DMS 273 (cell line): ENCODE data around the gene CXCR4.
"Not testable (repeated sequence)": the region's sequence is repeated elsewhere in the genome, so short reads cannot be mapped to it uniquely, and the experiment has no call there.

Experiments used
- DNase-seq: peaks from one replicate; lab custom pipeline; 2025; ENCODE audit not compliant: unreplicated experiment; lab: John Stamatoyannopoulos, UW

CXCR4 gene

DNA sequence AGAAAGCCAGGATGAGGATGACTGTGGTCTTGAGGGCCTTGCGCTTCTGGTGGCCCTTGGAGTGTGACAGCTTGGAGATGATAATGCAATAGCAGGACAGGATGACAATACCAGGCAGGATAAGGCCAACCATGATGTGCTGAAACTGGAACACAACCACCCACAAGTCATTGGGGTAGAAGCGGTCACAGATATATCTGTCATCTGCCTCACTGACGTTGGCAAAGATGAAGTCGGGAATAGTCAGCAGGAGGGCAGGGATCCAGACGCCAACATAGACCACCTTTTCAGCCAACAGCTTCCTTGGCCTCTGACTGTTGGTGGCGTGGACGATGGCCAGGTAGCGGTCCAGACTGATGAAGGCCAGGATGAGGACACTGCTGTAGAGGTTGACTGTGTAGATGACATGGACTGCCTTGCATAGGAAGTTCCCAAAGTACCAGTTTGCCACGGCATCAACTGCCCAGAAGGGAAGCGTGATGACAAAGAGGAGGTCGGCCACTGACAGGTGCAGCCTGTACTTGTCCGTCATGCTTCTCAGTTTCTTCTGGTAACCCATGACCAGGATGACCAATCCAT is 2.7 kb downstream of the CXCR4 start:
- DNase-seq = no peak

DNA sequence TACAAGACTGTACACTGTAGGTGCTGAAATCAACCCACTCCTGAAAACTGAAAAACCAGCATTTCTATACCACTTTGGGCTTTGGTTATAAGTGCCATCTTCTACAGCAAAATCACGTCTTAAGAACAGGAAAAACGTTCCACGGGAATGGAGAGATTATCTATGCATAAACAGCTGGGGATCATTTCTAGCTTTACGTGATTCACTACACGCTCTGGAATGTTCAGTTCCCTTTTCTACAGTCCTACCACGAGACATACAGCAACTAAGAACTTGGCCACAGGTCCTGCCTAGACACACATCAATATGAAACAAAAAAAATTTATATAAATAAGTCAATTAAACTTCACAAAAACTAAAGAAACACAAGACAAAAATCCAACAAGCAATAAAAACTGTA is 3.6 kb downstream of the CXCR4 start:
- no peak for DNase-seq

- DNase-seq = no peak
These were observed 4.6 kb downstream of the CXCR4 start for GRCh38 chr2:136113209-136113971.

DNA sequence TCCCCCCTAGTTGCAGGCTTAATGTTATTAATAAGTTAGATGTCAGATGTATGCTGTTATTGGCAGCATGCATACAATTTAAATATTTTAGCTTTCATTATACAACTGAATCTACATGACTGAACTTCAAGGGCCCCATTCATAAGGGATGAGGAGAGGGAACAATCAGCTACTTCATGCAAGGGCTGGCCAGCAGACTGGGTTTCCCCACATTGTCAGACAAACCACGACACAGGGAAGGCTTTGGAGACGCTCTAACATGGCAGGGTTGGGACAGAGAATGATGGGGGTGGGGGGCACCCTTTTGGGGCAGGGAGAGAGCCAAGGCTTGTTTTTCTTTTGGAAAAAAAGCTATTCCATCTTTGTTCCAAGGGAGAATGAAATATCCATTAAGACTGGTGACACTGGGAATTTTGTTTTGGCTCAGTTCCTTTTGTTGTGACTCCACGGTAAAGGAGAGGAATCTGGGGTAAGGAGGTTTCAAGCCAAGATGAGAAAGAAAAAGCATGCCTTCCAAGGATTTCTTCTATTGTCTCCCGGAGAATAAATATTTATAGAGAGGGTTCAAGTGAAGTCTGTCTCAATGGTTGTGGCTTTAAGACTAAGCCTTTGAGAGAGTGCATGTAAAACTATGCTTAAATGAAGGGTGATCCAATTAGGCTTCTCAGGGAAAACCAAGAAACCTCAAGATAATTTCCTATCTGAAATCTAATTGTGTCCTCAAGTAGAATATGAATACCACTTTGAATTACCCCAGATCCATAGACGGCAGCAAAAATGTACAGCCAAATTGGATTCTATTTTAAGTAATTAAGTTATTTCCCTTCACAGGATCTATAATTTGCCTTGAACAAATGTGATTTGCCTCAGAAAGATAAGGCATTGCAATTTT is 5.4 kb downstream of the CXCR4 start:
- no peak for DNase-seq

- DNase-seq = no peak
These were observed 6.2 kb downstream of the CXCR4 start for GRCh38 chr2:136111711-136112110.

- DNase-seq = no peak
These were observed 7.4 kb downstream of the CXCR4 start for GRCh38 chr2:136110526-136110925.

DNA sequence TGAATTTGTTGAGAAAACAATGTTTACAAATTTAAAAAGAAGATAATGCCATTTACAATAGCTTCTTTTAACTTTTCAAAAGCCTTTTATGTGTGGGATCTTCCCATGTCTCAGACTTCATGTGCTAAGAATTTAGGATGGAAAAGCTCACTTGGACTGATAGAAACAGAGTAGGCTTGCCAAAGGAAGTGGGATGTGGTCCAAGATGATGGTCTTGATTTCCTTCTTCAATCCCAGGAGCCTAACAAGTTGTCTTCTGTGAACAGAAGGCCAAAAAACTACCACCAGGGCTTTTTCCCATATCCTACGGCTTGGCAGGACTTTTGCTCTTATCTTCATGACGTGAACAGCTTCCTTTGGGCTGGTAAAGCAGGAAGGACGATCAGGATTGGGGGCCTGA is 9.5 kb downstream of the CXCR4 start:
- no peak for DNase-seq

GRCh38 chr2:136107051-136108033 is 10.6 kb downstream of the CXCR4 start:
- no peak for DNase-seq

- no peak for DNase-seq
These were observed 11.4 kb downstream of the CXCR4 start for GRCh38 chr2:136106505-136106904.

DNA sequence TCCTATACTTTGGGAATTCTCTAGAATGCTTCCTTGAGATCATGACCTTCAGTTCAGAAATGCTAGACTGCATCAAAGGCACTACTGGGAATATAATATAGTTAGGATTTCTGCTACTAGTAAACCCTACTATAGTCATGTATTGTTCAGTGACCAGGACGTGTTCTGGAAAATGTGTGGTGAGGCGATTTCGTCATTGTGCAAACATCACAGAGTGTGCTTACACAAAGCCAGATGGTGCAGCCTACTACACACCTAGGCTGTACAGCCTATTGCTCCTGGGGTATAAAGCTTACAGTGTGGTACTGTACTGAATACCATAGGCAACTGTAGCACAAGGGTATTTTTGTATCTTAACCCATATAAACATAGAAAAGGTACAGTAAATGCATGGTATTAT is 13.0 kb downstream of the CXCR4 start:
- no peak for DNase-seq

GRCh38 chr2:136101042-136101441 is 16.9 kb downstream of the CXCR4 start:
- no peak for DNase-seq

GRCh38 chr2:136098441-136098840 is 19.5 kb downstream of the CXCR4 start:
- DNase-seq = no peak

DNA sequence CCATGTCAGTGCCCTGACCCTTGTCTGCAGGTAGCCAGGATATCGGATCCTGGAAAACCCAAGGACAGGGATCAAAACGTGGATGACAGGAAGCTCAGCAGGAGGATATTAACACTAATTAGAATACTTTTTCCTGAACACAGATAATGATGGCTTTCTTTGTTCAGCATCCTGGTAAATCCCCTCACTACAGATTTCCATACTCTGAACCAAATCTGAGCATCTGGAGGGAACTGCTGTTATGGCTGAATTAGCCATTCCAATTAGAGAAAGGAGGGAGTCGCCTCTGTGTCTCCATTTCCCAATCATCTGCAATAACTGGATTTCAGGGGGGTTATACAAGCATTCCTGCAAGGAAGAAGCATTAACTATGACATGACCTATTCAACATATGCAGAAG is 24.4 kb downstream of the CXCR4 start:
- DNase-seq = no peak

GRCh38 chr2:136091899-136092298 is 26.1 kb downstream of the CXCR4 start:
- no peak for DNase-seq

DNA sequence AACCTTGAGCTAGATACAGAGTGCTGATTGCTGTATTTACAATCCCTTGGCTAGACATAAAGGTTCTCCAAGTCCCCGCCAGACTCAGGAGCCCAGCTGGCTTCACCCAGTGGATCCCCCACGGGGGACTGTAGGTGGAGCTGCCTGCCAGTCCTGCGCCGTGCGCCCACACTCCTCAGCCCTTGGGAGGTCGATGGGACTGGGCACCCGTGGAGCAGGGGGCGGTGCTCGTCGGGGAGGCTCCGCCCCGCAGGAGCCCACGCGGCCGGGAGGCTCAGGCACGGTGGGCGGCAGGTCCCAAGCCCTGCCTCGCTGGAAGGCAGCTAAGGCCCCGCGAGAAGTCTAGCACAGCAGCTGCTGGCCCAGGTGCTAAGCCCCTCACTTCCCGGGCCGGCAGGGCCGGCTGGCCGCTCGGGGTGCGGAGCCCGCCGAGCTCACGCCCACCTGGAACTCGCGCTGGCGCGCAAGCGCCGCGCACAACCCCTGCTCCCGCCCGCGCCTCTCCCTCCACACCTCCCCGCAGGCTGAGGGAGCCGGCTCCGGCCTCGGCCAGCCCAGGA is 30.0 kb downstream of the CXCR4 start:
- DNase-seq = not testable (repeated sequence)

DNA sequence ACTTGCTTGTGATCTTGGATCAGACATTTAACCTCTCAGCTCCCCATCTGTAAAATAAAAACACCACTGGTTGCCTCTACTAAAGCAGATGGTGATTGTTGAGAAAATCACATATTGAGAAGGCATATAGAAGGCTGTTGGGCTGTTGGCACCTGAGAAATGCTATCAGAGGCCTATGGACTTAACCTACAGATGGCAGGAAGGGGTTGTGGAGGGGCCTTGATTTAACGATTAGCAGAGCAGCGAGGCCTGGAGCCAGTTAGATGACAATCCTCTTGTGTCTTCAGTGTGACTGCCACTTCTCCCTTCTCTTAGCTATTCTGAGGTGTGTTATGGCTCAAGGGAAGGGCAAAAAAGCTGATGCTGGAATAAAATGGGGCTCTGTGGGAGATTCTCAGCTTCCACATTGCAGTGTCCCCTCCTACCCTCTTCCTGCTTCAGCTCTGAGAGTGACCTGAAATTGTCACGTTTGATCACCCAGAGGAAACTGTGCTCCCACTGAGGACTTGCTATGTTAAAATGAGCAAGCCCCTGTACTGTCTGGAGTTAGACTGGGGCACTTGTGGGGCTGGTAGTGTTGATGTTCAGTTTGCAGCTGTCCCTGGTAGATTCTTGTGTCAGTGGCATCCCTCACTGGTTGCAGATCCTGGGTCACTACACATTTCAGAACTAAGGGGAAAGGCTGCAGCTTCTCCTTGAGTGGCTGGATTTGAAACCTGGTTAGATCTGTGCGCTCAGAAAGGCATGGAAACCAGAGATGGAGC is 31.5 kb downstream of the CXCR4 start:
- DNase-seq = peak; percentile 48

GRCh38 chr2:136085453-136086209 is 32.3 kb downstream of the CXCR4 start:
- DNase-seq = no peak

DNA sequence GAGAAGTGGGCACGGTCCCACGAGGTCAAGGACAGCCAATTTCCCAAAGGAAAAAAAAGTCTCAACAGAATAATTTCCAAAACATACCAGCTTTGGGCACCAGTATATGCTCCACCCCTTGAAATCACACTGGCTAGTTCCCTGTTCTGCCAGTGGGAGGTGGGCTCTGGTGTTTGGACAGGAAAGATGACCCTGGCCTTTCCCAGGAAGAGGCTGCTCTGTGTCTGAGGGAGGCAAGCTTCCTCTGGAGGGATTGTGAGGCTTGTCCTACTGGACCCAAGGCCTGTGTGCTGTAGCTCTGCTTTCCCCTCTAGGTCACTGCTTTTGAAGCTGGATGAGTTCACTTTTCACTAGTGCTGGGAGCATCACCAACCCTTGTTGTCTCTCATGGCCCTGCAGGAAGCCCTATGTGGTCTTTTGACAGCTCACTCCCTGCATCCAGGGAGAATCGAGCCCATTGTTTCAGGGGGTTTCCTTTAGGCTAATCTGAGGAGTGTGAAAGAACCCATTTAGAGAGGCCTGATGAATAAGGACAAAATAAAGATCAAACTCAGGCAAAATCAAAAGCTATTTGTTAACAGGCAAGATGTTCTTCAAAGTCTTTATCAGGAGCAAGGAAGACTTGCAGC is 36.3 kb downstream of the CXCR4 start:
- DNase-seq = no peak
